ENCODE measurements around the gene PRPSAP1.

The PRPSAP1 gene

GRCh38 chr17:76383546-76384221 lies 30.0 kb upstream of the PRPSAP1 start:
- DNase-seq (ENCODE audit: low spot score), result peak; percentile 71

GRCh38 chr17:76382803-76383545 lies 29.3 kb upstream of the PRPSAP1 start:
- no peak for DNase-seq (ENCODE audit: low spot score)

- no peak for DNase-seq (ENCODE audit: low spot score)
These were observed 28.7 kb upstream of the PRPSAP1 start for GRCh38 chr17:76382351-76382802.

- DNase-seq (ENCODE audit: low spot score), result no peak
These were observed 28.1 kb upstream of the PRPSAP1 start for GRCh38 chr17:76381633-76382350.

- DNase-seq (ENCODE audit: low spot score), result no peak
These were observed 26.1 kb upstream of the PRPSAP1 start for GRCh38 chr17:76379646-76380376.

- no peak for DNase-seq (ENCODE audit: low spot score)
These were observed 25.5 kb upstream of the PRPSAP1 start for GRCh38 chr17:76379275-76379641.

- no peak for DNase-seq (ENCODE audit: low spot score)
These were observed 25.0 kb upstream of the PRPSAP1 start for GRCh38 chr17:76378548-76379274.

GRCh38 chr17:76376318-76377133 lies 22.8 kb upstream of the PRPSAP1 start:
- no peak for DNase-seq (ENCODE audit: low spot score)

GRCh38 chr17:76371656-76372628 lies 18.2 kb upstream of the PRPSAP1 start:
- DNase-seq (ENCODE audit: low spot score), result no peak

- no peak for DNase-seq (ENCODE audit: low spot score)
These were observed 16.7 kb upstream of the PRPSAP1 start for GRCh38 chr17:76370261-76370993.

GRCh38 chr17:76369804-76370203 lies 16.1 kb upstream of the PRPSAP1 start:
- DNase-seq (ENCODE audit: low spot score), result no peak

GRCh38 chr17:76369379-76369778 lies 15.7 kb upstream of the PRPSAP1 start:
- no peak for DNase-seq (ENCODE audit: low spot score)

- no peak for DNase-seq (ENCODE audit: low spot score)
These were observed 14.8 kb upstream of the PRPSAP1 start for GRCh38 chr17:76368545-76368944.

GRCh38 chr17:76367642-76368041 lies 13.9 kb upstream of the PRPSAP1 start:
- DNase-seq (ENCODE audit: low spot score), result no peak

GRCh38 chr17:76366247-76366646 lies 12.5 kb upstream of the PRPSAP1 start:
- no peak for DNase-seq (ENCODE audit: low spot score)

GRCh38 chr17:76365256-76365903 lies 11.7 kb upstream of the PRPSAP1 start:
- DNase-seq (ENCODE audit: low spot score), result no peak

GRCh38 chr17:76363107-76363842 lies 9.6 kb upstream of the PRPSAP1 start:
- no peak for DNase-seq (ENCODE audit: low spot score)

- DNase-seq (ENCODE audit: low spot score), result no peak
These were observed 6.7 kb upstream of the PRPSAP1 start for GRCh38 chr17:76360461-76360860.

Data from germinal center (tissue), 1 donor.